NCI-H1092 treated with DMSO at 0.1 percent for 48 hours (cell line): ENCODE data around the gene SPATA3.
A peak's percentile ranks its signal among the peaks of the same experiment; 100 is the strongest.

ENCODE experiments used
- DNase-seq: peaks from one replicate; lab custom pipeline; 2025; lab: John Stamatoyannopoulos, UW

SPATA3 gene

DNA sequence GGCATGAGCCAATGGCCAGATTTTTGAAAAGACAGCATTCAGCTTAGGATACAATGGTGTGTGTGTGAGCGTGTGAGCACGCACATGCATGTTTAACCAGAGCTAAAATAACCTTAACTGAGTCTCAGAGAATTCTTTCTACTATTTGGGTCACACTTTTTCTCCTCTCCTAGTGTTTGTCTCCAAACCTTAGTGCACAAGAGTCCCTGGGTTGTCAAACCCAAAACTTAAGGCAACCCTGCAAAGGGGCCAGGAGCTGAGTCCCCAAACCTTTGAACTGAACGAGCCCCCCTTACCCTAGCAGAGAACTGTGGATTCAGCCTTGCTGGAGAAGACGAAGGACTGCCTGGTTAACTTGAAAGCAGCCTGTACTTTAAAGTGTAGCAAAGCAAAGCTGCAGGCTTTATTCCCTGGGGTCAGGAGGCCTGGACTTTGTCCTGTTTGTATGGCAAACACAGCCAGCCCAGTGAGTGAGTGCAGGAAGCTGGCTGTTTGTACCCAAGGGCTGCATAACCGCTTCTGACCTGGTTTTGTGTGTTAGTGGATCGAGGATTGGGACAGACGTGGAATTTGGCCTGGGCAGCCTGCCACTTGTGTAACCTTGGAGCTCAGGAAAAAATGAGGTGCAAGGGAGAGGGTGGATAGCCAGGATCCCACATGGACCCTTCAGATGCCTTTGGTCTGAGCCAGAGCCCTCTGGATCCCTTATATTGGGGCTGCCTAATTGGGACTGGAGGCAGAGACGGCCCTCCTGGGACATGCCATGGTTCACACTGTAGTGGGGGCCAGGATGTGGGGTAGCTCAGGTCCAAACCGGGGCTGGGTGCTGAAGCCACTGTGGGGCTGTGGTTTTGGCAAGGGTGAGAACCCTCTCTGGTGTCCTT is 54.3 kb downstream of the SPATA3 start:
- no peak for DNase-seq

DNA sequence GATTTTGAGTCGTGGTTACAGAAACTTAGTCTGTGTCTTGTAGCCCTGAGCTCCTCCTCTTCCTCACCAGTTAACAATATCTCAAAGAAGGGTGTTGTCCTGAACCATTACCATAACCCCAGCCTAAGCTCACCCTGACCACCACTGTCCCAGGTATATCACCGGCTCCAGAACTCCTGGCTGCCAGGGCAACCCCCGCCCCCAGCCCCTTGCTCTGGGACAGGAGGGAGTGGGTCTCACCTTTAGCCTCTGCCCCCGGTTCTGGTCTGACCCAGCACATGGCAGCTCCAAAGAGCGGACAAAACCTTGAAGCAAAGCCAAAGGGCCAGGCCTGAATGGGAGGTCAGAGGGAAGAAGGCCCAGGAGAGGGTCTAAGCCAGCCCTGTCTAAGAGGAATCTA is 55.2 kb downstream of the SPATA3 start:
- DNase-seq = no peak

DNA sequence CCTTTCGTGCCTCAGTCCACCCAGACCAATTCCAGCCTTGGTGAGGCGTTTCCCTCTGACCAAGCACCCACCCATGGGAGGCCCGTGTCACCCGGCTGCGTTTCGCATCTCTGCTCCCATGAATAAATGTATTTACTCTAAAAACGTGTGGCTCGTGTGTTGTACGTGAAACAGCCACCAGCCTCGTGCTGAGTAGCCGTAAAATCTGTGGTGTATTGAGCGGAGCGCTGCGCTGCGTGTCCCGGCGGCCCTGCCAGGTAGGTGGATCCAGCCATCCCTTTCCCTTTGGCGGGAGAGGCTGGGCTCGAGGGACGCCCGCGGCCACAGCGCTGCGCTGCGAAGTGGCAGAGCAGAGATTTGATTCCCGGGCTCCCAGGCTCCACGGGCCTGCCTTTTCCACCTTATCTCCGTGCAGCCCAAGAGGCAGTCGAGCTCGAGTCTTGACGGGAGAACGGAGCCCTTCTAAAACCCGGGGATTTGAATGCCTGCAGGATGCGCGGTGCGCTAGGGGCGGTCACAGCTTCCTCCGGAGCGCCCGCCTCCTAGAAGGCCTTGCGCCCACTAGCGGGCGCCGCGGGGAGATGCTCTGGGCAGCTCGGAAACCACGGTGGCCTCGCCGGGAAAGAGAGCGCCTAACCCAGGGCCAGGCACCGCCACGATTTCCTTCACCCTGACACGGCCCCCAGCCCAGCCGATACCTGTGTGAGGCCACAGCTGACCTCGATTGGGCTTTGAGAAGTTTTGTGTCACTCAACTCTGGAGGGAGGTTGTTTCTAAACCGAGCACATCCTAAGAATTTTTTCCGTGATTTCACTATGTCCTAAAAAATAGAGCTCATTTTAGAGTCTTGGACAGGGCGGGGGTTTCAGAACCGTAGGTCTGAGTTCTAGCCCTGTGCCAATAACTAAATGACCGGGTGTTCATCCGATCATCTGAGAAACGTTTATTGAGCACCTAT is 56.9 kb downstream of the SPATA3 start:
- DNase-seq = peak; percentile 79

DNA sequence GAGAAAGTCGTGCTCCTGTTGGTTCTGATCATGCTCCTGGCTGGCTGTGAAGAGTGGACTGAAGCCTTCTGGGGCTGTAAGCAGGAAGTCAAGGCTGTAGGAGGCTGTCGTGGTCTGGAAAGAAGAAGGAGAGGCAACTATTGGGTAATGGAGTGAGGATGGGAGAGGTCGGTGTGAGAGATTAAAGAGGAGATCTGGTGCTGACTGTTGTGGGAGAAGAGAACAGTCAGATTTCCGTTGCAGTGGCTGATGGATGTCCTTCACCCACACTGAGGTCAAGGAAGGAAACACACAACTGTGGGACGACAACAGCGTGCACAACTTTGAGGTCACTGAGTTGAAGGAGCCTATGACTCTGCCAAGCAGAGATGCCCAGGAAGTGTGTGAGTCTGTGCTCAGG is 57.9 kb downstream of the SPATA3 start:
- DNase-seq = no peak

DNA sequence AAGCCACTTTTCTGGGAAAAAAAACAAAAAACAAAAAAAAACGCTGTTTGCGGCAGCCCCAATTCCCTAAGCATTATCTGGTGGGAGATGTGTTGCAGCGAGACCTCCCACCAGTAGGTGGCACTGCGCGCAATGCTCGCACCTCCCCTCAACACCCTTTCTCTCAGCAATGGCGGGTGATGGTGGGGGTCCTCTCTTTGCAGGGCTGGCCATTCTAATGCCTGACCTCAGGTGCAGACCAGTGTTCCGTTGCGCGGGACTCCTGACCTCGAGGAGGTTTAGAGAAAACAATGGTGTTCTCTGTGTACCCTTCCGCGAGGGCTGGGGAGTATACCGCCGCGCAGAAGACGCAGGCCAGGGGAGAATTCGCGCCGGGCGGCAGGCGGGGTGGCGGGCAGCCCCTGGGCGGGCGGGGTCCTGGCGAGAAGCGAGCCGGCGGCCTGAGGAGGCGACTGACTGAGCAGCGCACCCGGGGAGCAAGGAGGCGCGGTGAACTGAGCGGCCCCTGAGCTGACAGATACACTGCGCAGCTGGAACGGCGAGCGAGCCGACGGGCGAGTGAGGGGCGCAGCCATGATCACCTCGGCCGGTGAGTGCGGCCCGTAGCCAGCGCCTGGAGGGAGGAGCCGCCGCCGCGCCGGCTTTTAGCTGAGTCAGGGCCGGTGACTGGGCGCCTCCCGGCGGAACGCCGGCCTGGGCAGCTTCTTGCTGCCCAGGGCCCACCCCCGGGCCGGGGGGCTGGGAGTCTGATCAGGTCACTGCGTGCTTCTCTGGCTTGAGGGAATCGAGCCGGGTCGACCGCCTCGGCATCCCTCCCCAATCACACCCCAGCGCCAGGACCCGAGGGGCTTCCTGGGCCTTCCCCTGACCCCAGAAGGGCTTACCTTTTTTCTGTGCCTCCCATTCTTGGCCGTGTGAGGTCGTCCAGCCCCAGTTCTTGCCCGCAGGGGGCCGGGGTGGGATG is 60.8 kb downstream of the SPATA3 start, which contains the start of gene PSMD1:
TSS of gene PSMD1 (plus strand) at position 415 of the 964 bp plus-strand sequence. CDS start at position 574, 159 bp downstream.
- DNase-seq = peak; percentile 88

DNA sequence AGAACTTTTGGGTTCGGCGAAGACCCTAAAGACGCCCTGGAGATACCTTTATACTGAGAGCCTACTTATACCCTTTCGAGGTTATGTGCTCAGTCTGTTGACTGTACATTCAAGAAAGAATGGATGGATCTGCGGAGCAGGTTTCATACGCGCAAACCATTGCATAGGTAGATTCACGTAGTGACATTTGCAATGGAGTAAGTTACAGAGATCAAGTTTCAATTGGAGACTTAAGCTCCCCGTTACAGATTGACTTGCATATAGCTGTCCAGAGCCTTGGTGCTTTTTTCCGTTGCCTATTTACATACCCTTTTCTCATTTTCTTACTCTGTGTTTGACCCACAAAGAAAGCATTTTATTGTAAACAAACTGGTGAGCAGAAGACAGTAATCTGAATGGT is 61.7 kb downstream of the SPATA3 start:
- no peak for DNase-seq
